Measurements from ENCODE around the gene CEP164.

CEP164 gene

GRCh38 chr11:117376517-117376916, 48.9 kb downstream of the CEP164 start:
- Histone ChIP-seq H3K27me3 (ENCODE audit: control insufficient read depth, insufficient read depth, low read length) (no peaks in the 10 kb centered on the region), H3K36me3 (ENCODE audit: control insufficient read depth, insufficient read depth, low read length) (peaks cover 24% of the 10 kb centered on the region), H3K4me3 (ENCODE audit: low read length) (no peak overlapping the region), H3K9ac (ENCODE audit: low read length) (no peak overlapping the region), H3K4me1 (ENCODE audit: control insufficient read depth, insufficient read depth, low read length) (no peaks in the 10 kb centered on the region), H3K27ac (ENCODE audit: low read depth, low read length) (no peak overlapping the region)

GRCh38 chr11:117378976-117379865, 51.6 kb downstream of the CEP164 start:
- no peak overlapping the region for H3K27ac ChIP-seq (ENCODE audit: low read depth, low read length)
- no peaks in the 10 kb centered on the region for H3K27me3 ChIP-seq (ENCODE audit: control insufficient read depth, insufficient read depth, low read length)
- H3K4me1 ChIP-seq (ENCODE audit: control insufficient read depth, insufficient read depth, low read length), result no peaks in the 10 kb centered on the region
- peaks cover 25% of the 10 kb centered on the region for H3K36me3 ChIP-seq (ENCODE audit: control insufficient read depth, insufficient read depth, low read length)
- H3K4me3 ChIP-seq (ENCODE audit: low read length), result no peak overlapping the region
- H3K9ac ChIP-seq (ENCODE audit: low read length), result no peak overlapping the region

- H3K36me3 ChIP-seq (ENCODE audit: control insufficient read depth, insufficient read depth, low read length), result peaks cover 22% of the 10 kb centered on the region
These were observed 53.0 kb downstream of the CEP164 start for GRCh38 chr11:117380676-117381075.

GRCh38 chr11:117381481-117382387, 54.1 kb downstream of the CEP164 start:
- no peak overlapping the region for H3K27ac ChIP-seq (ENCODE audit: low read depth, low read length)
- H3K4me1 ChIP-seq (ENCODE audit: control insufficient read depth, insufficient read depth, low read length), result no peaks in the 10 kb centered on the region
- H3K36me3 ChIP-seq (ENCODE audit: control insufficient read depth, insufficient read depth, low read length), result peaks cover 16% of the 10 kb centered on the region
- no peaks in the 10 kb centered on the region for H3K27me3 ChIP-seq (ENCODE audit: control insufficient read depth, insufficient read depth, low read length)
- H3K4me3 ChIP-seq (ENCODE audit: low read length), result no peak overlapping the region
- H3K9ac ChIP-seq (ENCODE audit: low read length), result no peak overlapping the region

More at GRCh38 chr11:117380676-117381075, 53.0 kb downstream of the CEP164 start:
- no peaks in the 10 kb centered on the region for H3K27me3 ChIP-seq (ENCODE audit: control insufficient read depth, insufficient read depth, low read length)
- H3K4me3 ChIP-seq (ENCODE audit: low read length), result no peak overlapping the region
- H3K9ac ChIP-seq (ENCODE audit: low read length), result no peak overlapping the region
- H3K4me1 ChIP-seq (ENCODE audit: control insufficient read depth, insufficient read depth, low read length), result no peaks in the 10 kb centered on the region
- H3K27ac ChIP-seq (ENCODE audit: low read depth, low read length), result no peak overlapping the region

GRCh38 chr11:117382746-117383145, 55.1 kb downstream of the CEP164 start:
- peaks cover 17% of the 10 kb centered on the region for H3K36me3 ChIP-seq (ENCODE audit: control insufficient read depth, insufficient read depth, low read length)
- no peak overlapping the region for H3K9ac ChIP-seq (ENCODE audit: low read length)
- H3K27me3 ChIP-seq (ENCODE audit: control insufficient read depth, insufficient read depth, low read length), result no peaks in the 10 kb centered on the region

GRCh38 chr11:117384045-117384444, 56.4 kb downstream of the CEP164 start:
- Histone ChIP-seq H3K9ac (ENCODE audit: low read length) (no peak overlapping the region), H3K36me3 (ENCODE audit: control insufficient read depth, insufficient read depth, low read length) (peaks cover 22% of the 10 kb centered on the region), H3K4me3 (ENCODE audit: low read length) (no peak overlapping the region), H3K27ac (ENCODE audit: low read depth, low read length) (no peak overlapping the region), H3K27me3 (ENCODE audit: control insufficient read depth, insufficient read depth, low read length) (no peaks in the 10 kb centered on the region), H3K4me1 (ENCODE audit: control insufficient read depth, insufficient read depth, low read length) (no peaks in the 10 kb centered on the region)

More at GRCh38 chr11:117382746-117383145, 55.1 kb downstream of the CEP164 start:
- H3K4me1 ChIP-seq (ENCODE audit: control insufficient read depth, insufficient read depth, low read length), result no peaks in the 10 kb centered on the region
- H3K27ac ChIP-seq (ENCODE audit: low read depth, low read length), result no peak overlapping the region
- no peak overlapping the region for H3K4me3 ChIP-seq (ENCODE audit: low read length)

GRCh38 chr11:117385471-117385870, 57.8 kb downstream of the CEP164 start:
- no peak overlapping the region for H3K9ac ChIP-seq (ENCODE audit: low read length)
- H3K4me3 ChIP-seq (ENCODE audit: low read length), result no peak overlapping the region
- no peak overlapping the region for H3K27ac ChIP-seq (ENCODE audit: low read depth, low read length)
- no peaks in the 10 kb centered on the region for H3K4me1 ChIP-seq (ENCODE audit: control insufficient read depth, insufficient read depth, low read length)
- no peaks in the 10 kb centered on the region for H3K27me3 ChIP-seq (ENCODE audit: control insufficient read depth, insufficient read depth, low read length)
- peaks cover 20% of the 10 kb centered on the region for H3K36me3 ChIP-seq (ENCODE audit: control insufficient read depth, insufficient read depth, low read length)

- no peak overlapping the region for H3K27ac ChIP-seq (ENCODE audit: low read depth, low read length)
- H3K36me3 ChIP-seq (ENCODE audit: control insufficient read depth, insufficient read depth, low read length), result peaks cover 18% of the 10 kb centered on the region
- no peaks in the 10 kb centered on the region for H3K4me1 ChIP-seq (ENCODE audit: control insufficient read depth, insufficient read depth, low read length)
- H3K27me3 ChIP-seq (ENCODE audit: control insufficient read depth, insufficient read depth, low read length), result no peaks in the 10 kb centered on the region
- H3K9ac ChIP-seq (ENCODE audit: low read length), result no peak overlapping the region
- H3K4me3 ChIP-seq (ENCODE audit: low read length), result no peak overlapping the region
These were observed 58.3 kb downstream of the CEP164 start for GRCh38 chr11:117385906-117386305.

GRCh38 chr11:117387992-117388755, 60.5 kb downstream of the CEP164 start:
- H3K4me3 ChIP-seq (ENCODE audit: low read length), result no peak overlapping the region
- no peak overlapping the region for H3K9ac ChIP-seq (ENCODE audit: low read length)
- H3K36me3 ChIP-seq (ENCODE audit: control insufficient read depth, insufficient read depth, low read length), result peaks cover 29% of the 10 kb centered on the region
- no peak overlapping the region for H3K27ac ChIP-seq (ENCODE audit: low read depth, low read length)
- no peaks in the 10 kb centered on the region for H3K4me1 ChIP-seq (ENCODE audit: control insufficient read depth, insufficient read depth, low read length)
- H3K27me3 ChIP-seq (ENCODE audit: control insufficient read depth, insufficient read depth, low read length), result no peaks in the 10 kb centered on the region

- H3K27me3 ChIP-seq (ENCODE audit: control insufficient read depth, insufficient read depth, low read length), result no peaks in the 10 kb centered on the region
- H3K36me3 ChIP-seq (ENCODE audit: control insufficient read depth, insufficient read depth, low read length), result peaks cover 38% of the 10 kb centered on the region
- no peak overlapping the region for H3K27ac ChIP-seq (ENCODE audit: low read depth, low read length)
- no peak overlapping the region for H3K9ac ChIP-seq (ENCODE audit: low read length)
- no peaks in the 10 kb centered on the region for H3K4me1 ChIP-seq (ENCODE audit: control insufficient read depth, insufficient read depth, low read length)
- no peak overlapping the region for H3K4me3 ChIP-seq (ENCODE audit: low read length)
These were observed 63.1 kb downstream of the CEP164 start for GRCh38 chr11:117390743-117391142.

GRCh38 chr11:117391181-117391580, 63.5 kb downstream of the CEP164 start:
- no peak overlapping the region for H3K4me3 ChIP-seq (ENCODE audit: low read length)
- peaks cover 40% of the 10 kb centered on the region for H3K36me3 ChIP-seq (ENCODE audit: control insufficient read depth, insufficient read depth, low read length)

More at GRCh38 chr11:117391181-117391580, 63.5 kb downstream of the CEP164 start:
- H3K27me3 ChIP-seq (ENCODE audit: control insufficient read depth, insufficient read depth, low read length), result no peaks in the 10 kb centered on the region
- no peak overlapping the region for H3K27ac ChIP-seq (ENCODE audit: low read depth, low read length)
- no peaks in the 10 kb centered on the region for H3K4me1 ChIP-seq (ENCODE audit: control insufficient read depth, insufficient read depth, low read length)
- no peak overlapping the region for H3K9ac ChIP-seq (ENCODE audit: low read length)
